PC-3 (cell line): Measurements from ENCODE around the gene IPCEF1.

Experiments used
- EZH2 ChIP-seq: fragments of 300-600 bp; sonication (generic); IDR thresholded peaks from one replicate; pipeline ENCODE4 v1.6.1; 2017; ENCODE audit warnings: antibody characterized with exemption, mild to moderate bottlenecking, low read length; ENCODE audit not compliant: unreplicated experiment
- EZH2phosphoT487 ChIP-seq: fragments of 300-600 bp; sonication (generic); IDR thresholded peaks from 2 replicates; pipeline ENCODE4 v1.6.1; 2018; ENCODE audit warnings: mild to moderate bottlenecking, antibody characterized with exemption, low read length, borderline replicate concordance

- TF ChIP-seq EZH2phosphoT487 (no peak), EZH2 (no peak)
Observed at GRCh38 chr6:154274168-154274567, 82.4 kb downstream of the IPCEF1 start.
